ENCODE results near the gene FIGLA.

- TF ChIP-seq, protein P1, sequence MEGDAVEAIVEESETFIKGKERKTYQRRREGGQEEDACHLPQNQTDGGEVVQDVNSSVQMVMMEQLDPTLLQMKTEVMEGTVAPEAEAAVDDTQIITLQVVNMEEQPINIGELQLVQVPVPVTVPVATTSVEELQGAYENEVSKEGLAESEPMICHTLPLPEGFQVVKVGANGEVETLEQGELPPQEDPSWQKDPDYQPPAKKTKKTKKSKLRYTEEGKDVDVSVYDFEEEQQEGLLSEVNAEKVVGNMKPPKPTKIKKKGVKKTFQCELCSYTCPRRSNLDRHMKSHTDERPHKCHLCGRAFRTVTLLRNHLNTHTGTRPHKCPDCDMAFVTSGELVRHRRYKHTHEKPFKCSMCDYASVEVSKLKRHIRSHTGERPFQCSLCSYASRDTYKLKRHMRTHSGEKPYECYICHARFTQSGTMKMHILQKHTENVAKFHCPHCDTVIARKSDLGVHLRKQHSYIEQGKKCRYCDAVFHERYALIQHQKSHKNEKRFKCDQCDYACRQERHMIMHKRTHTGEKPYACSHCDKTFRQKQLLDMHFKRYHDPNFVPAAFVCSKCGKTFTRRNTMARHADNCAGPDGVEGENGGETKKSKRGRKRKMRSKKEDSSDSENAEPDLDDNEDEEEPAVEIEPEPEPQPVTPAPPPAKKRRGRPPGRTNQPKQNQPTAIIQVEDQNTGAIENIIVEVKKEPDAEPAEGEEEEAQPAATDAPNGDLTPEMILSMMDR (IDR thresholded peaks at IDR 0.05; ENCODE audit: insufficient read depth, low read depth, low read length) = no peak
- no peak for TF ChIP-seq EZH2 (IDR thresholded peaks at IDR 0.05; ENCODE audit: insufficient read depth, low read length)
These were observed 45.1 kb downstream of the FIGLA start for GRCh38 chr2:70745276-70745825.

Data from astrocyte (in vitro differentiated cells and primary cell).